Stimulated activated CD4-positive, alpha-beta T cell treated with anti-CD3 and anti-CD28 coated beads, Interleukin-15, amount 100 ng/mL, for 24 hours (primary cell): ENCODE measurements around the gene AFAP1L2.

Experiments
- DNase-seq: peaks from one replicate; pipeline ENCODE4 v3.0.0-alpha.2; 2020

The AFAP1L2 gene

GRCh38 chr10:114260366-114260765 is 143.9 kb downstream of the AFAP1L2 start:
- DNase-seq = no peak

DNA sequence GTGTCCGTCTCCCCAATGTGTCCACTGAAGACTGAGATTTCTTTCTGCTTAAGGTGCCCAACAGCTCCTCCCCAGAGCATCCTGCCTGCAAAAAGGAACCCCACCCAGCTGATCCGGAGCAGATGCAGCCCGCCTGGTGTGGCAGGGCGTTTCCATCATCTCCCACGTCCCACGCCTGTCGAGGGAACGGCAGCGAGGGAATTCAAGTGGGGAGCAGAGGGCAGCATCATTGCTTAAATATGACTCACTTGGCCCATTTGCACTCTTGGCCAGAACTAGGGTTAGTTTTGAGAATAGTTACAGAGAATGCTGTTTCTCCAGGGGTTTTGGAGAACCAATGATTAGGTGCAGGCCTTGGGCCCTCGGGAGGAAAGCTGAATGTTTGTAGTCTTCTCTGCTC is 144.5 kb downstream of the AFAP1L2 start:
- no peak for DNase-seq

- DNase-seq = no peak
These were observed 145.9 kb downstream of the AFAP1L2 start for GRCh38 chr10:114258274-114258840.

DNA sequence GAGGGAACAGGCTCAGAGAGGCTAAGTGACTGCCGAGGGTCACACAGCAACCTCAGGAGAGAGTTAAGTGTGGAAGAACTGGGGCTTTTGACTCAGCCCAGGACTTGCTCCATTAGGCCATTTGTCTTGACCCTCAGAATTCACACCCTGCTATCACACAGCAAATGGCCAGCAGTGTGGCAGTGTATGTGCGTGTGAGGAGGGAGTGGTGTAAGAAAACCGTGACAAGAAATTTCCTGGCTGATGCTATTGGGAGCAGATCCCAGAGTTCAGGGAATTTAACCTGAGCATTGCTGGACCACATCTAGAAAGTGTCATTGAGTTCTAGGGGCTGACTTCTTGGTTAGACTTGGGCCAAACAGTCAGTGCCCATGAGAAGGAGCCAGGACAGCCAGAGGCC is 146.8 kb downstream of the AFAP1L2 start:
- no peak for DNase-seq

DNA sequence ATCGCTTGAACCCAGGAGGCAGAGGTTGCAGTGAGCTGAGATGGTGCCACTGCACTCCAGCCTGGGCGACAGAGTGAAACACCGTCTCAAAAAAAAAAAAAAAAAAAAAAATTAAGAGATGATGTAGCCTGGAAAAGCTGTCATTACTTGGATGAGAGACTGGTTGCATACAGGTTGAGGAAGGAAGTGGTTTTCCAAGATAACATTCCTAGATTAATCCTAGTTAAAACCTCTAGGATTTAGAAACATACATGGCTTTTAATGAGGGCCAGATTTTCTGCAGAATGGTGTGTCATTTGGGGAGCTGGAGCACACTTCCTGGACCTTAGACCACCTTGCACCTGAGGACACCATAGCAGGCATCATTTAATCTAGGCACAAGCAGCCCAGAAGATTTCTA is 147.5 kb downstream of the AFAP1L2 start:
- no peak for DNase-seq

- no peak for DNase-seq
These were observed 148.1 kb downstream of the AFAP1L2 start for GRCh38 chr10:114256008-114256765.

DNA sequence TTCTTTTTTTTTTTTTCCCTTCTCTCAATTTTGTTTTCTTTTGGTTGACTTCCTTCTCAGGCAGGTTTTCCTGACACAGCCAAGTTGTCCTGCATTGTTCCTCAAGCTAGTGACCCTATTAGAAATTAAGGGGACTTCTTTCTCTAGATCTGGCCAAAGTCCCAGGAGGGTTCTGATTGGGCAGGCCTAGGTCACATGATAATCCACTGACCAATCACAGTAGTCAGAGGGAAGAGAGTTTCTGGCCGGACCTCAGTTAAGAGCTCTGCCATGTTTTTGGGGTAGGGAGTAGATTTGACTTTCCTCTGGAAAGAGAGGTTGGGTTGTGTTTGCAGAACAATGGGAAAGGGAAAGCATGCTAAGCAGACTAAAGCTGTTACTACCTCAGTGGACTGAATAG is 149.1 kb downstream of the AFAP1L2 start:
- no peak for DNase-seq

DNA sequence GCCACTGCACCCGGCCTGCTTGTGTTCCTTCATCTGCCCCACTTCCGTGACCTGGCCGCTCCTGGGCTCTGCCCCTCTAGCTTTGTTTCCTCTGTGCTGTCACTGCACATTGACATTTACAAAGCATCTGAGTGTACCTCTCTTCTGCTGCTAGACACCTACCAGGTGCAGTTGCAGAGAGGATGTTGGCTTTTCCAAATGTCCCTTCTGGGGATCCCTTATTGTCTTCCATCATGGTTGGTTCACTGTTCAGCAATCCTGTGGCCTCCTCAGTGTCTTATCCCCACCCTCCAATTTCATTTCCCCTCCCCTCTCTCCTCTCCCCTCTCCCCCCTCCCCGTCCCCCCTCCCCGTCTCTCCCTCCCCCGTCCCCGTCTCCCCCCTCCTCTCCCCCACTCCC is 151.4 kb downstream of the AFAP1L2 start:
- no peak for DNase-seq

DNA sequence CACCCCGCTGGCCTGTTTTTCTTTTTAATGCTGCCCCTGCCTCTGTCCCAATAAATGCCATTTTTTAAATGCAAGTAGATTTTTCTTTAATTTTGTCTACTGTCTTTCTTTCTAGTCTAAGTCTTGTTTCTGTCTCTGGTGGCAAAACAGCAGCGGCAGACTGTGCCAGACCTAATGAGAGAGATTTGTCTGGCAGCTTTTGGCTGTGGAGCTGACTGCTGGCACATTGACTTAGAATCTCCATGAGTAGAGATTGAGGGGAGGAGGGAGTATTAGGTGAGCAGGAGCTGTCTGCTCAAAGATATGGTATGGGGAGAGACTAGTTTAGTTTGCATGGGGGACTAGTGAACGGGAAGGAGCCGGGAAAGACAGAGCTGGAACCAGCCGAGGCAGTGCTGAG is 152.2 kb downstream of the AFAP1L2 start:
- no peak for DNase-seq

DNA sequence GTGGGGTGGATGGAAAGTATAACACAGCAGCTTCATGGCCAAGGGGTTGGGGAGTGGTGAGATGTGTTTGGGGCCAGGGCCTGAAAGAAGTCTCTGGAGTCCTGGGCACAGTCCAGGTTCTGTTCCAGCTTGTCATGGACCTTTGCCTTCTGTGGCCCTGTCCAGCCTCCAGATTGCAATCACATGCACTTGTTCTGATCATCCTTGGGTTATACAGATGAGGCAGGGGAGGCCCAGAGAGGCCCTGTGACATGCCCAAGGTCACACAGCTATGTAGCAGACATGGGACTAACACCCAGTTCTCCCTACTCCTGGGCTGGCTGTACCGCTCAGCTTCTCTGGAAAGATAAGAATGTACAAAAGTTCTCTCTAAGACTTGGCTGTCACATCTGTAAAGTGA is 153.6 kb downstream of the AFAP1L2 start:
- DNase-seq = no peak

DNA sequence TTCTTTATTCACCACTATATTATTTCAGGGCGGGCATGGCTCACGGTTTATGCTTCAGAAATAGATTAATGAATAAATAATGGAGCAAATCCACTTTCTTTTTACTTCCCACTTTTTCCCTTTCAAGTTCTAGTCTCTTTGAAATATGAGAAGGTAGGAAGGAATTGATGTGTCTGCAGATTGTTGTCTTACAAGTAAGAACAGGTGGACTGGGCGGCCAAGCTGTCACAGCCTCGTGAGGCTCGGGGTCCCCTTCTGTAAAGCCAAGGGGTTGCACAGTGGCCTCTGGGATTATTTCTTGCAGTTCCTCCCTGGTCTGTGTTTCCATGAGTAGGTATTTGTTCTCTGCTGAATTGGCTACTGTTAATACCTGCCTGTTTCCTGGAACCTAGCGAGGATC is 154.1 kb downstream of the AFAP1L2 start:
- no peak for DNase-seq

- DNase-seq = no peak
These were observed 157.5 kb downstream of the AFAP1L2 start for GRCh38 chr10:114246679-114247305.

- DNase-seq = no peak
These were observed 159.0 kb downstream of the AFAP1L2 start for GRCh38 chr10:114245121-114245791.
